HG02973 (cell line): Measurements from ENCODE around the gene GNAI3.

Experiments
- ATAC-seq: cut with Tn5 transposase; IDR thresholded peaks from one replicate; pipeline ENCODE4 v1.9.1; 2021; ENCODE audit warnings: moderate library complexity; ENCODE audit not compliant: unreplicated experiment

Gene GNAI3

DNA sequence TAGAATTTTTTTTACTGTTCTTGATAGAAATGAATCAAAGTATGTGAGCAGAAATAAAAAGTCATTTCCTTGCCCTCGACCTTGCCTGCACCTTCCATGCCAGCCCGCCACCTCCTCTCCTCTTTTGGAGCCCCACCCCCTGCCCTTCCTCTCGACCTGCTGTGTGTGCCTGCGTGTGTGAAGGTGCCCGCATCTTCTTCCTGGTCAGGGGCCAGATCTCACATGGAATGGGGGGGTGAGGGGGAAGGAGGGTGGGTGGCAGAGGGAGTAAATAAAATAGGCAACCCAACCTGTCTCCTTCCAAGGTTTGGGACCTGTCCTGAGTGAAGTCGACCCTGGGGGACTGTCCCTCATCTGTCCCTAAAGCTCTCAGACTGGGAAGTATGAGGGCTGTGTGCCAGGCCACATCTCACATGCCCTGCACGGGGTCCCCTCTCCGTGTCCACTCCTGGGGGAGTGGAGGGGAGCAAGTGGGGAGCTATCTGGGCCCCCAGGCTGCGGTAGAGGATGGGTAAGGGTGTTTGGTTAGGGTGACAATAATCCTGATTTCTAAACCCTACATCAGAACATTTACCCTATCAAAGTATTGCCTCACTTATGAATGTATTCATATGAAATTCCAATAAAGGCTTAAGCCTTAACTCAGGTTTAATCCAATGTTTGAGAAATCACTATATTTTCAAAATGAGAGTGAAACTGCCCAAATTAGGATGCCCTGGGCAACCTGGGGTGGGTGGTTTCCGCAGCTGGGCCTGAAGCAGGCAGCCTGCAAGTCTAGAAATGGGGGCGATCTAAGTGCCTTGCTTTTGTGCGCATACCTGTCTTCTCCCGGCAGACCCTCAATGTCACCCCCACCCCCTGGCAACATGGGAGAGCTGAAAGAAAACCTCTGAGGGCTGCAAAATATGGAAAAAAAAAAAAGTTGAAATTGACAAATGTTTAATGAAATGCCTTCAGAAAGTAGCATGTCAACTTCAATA lies 86.6 kb downstream of the GNAI3 start:
- no peak for ATAC-seq

DNA sequence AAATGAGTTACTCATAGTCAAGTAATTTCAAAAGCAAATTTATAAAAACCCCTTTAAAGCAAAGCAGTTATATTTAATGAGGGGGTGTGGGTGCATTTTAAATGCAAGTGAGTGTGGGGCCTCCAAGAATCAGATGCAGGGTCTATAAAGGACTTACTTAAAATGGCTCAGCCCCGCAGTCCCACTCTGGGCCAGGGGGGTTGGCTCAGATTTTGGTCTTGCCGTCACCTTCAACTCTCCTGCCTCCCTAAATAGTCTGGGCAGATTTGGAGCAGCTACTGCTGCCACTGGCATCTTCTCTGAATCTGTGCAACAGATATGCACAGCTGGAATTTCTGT lies 87.4 kb downstream of the GNAI3 start:
- no peak for ATAC-seq

GRCh38 chr1:109636201-109636952 lies 88.0 kb downstream of the GNAI3 start:
- no peak for ATAC-seq

- ATAC-seq: no peak
These were observed 89.0 kb downstream of the GNAI3 start for GRCh38 chr1:109637446-109637845.

DNA sequence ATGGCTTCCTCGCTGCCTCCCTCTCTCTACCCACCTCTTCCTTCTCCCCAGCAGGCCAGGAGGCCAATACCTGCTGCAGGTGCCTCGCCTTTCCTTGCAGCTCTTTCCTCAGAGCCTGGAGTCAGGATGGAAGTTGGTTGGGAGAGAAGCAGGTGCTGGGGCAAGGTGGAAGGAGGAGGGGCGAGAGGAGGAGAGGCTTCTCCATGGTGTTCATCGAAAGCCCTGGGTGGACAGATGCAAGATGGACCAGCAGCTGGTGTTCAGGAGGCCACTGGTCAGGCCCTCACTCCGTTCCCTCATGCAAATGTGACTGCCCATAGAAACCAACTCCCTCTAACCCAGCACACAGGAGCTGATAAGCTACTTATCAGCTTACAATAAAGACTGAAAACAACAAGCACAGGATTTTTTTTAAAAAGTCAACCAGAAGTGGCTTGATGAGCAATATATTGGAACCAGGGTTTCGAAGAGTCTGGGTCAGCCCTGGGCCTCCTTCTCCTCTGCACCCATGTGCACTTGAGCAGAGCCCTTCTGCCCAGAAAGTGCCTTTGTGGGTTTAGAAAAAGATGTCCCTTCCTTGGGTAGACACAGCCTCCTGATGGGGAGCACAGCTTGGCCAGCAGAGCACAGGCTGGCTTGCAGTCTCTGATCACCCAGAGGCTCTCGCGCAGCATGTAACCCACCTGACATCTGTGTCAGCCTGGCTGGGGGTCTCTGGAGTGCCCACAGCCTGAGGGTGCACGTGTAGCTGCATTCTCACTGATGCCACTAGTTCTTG lies 90.8 kb downstream of the GNAI3 start:
- no peak for ATAC-seq

DNA sequence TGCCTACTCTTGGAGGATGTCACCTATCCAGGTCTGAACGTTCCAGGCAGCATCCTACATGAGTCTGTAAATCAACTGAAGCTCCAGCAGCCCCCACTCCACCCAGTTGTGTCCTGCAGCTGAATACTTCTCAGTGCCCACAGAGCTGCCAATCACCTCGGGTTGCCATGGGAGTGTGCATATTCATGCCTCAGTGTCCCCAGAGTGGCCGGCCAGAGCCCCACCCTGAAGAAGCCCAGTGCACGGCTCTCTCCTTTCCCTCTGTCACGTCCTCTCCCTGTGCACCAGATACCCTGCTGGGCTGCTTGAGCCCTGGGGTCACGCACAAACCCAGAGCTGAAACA lies 91.4 kb downstream of the GNAI3 start:
- no peak for ATAC-seq

DNA sequence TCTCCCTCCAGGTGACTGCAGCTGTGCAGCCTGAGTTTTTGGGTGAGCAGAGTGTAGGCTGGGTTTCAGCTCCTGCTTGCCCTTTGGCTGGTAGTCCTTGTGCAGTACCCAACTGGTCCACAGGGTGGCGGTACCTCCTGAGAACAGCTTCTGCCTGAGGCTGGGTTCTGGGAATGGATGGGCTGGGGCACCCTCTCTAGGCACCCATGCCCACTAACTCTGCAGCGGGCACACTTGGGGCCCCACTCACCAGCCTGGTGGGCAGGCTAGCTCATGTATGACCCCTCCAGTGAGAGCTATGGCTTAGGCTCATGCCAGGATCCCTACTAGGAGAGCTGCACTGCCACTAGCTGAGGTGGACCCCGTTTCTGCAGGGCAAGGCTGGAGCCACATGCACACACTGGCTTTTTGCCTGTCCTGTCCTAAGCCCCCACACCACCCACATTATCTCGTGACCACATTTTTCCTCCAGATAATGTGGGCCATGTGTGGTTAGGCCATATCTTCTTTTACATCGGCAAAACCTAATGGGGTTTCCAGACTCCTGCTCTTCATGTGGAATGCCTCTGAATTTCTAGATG lies 92.0 kb downstream of the GNAI3 start:
- ATAC-seq: peak; percentile 63

DNA sequence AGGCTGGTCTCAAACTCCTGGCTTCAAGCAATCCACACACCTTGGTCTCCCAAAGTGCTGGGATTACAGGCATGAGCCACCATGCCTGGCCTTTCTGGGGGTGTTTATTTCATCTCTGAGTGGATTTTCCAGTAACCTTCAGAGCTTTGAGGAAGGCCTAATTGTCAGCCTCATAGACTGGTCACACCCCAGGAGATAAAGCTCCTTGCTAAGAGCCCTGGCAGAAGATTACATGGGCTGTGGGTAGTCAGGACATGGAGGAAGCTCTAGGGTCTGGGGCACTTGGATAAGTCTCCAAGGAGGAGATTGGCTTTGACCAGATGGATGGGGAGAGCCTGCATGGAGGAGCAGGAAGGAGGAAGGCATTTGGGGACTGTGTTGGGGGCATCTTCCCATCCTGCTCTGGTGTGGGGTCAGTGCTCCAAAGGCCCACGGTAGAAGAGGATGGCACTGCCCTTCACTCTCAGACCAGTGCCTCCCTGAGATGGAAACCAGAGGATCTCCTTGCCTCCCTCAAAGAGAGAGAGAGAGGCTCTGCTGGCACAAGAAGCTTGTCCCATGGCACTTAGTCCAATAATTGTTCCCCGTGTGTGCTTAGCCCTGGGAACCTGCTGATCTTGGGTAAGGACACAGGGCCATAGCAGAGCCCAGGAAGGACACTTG lies 92.8 kb downstream of the GNAI3 start:
- ATAC-seq: no peak

DNA sequence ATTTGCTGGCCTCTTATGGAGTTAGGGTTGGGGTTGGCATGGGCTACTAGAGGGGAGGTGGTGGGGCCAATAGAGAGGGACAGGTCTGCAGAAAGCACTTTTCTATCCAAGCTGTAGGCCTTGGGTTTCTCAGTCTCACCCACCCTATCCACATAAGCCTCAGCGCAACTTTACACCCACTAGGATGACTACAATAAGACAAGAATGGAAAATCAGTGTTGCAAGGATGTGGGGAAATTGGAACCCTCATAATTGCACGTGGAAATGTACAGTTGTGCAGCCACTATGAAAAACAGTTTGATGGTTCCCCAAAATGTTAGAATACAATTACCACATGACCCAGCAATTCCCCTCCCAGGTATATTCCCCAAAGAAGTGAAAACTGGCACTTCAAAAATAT lies 93.4 kb downstream of the GNAI3 start:
- ATAC-seq: no peak

- ATAC-seq: no peak
These were observed 94.2 kb downstream of the GNAI3 start for GRCh38 chr1:109642626-109643025.

GRCh38 chr1:109643385-109644230 lies 95.2 kb downstream of the GNAI3 start:
- ATAC-seq: peak; percentile 82

GRCh38 chr1:109644670-109645069 lies 96.3 kb downstream of the GNAI3 start:
- no peak for ATAC-seq

DNA sequence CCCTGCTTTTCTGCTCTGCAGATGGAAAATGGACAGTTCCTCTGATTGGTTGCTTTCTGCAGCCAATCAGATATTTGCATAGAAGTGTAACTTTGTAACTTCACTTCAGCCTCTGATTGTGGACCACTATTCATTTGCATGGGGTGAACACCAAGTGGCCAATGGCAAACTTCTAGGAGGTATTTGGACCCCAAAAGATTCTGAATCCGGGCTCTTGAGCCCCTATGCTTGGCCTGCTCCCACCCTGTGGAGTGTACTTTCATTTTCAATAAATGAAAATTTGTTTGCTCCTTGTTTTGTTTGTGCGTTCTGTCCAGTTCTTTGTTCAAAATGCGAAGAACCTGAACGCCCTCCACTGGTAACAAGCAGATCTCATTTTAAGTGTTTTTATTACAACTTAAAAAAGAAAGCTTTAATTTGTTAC lies 101.1 kb downstream of the GNAI3 start:
- ATAC-seq: no peak

GRCh38 chr1:109650609-109651008 lies 102.2 kb downstream of the GNAI3 start:
- ATAC-seq: no peak

GRCh38 chr1:109652402-109652801 lies 104.0 kb downstream of the GNAI3 start:
- ATAC-seq: no peak

- ATAC-seq: no peak
These were observed 104.9 kb downstream of the GNAI3 start for GRCh38 chr1:109653306-109653705.

DNA sequence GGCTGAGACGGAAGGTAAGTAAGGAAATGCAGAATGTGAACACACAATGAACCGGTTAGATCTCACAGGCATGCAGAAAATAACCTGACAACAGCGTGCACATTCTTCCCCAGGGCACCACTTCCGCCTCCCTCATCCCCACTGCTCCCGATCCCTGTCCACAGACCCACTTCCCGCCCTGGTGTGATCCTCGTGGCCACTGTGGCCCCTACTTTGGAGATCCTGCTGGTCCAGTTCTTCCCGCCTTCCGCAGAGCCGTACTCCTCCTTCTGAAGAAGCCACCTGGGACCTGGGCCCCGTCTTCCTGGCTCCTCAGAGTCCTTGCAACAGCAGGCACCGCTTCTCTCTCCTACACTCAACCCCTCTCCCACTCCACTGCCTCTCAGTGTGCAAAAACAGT lies 106.1 kb downstream of the GNAI3 start:
- no peak for ATAC-seq

- ATAC-seq: peak; percentile 87
These were observed 107.5 kb downstream of the GNAI3 start, which contains the start of gene GSTM4 for GRCh38 chr1:109655615-109656519. Gene GSTM4, plus strand, starts transcription at chr1:109656099. Its CDS starts 291 bp downstream, at chr1:109656390.
